CD1c-positive myeloid dendritic cell (primary cell): Measurements from ENCODE around the gene ZP4.
A peak's percentile ranks its signal among the peaks of the same experiment; 100 is the strongest.
"Not testable (repeated sequence)": the region's sequence is repeated elsewhere in the genome, so short reads cannot be mapped to it uniquely, and the experiment has no call there.

Experiments
- DNase-seq: peaks from one replicate; pipeline ENCODE4 v3.0.0-alpha.2; 2016; ENCODE audit errors: extremely low spot score

The ZP4 gene

GRCh38 chr1:237875291-237875690 is 15.4 kb downstream of the ZP4 start:
- no peak for DNase-seq

GRCh38 chr1:237873487-237874211 is 17.1 kb downstream of the ZP4 start:
- DNase-seq, result no peak

GRCh38 chr1:237868817-237869600 is 21.7 kb downstream of the ZP4 start:
- no peak for DNase-seq

GRCh38 chr1:237867380-237867888 is 23.3 kb downstream of the ZP4 start:
- no peak for DNase-seq

GRCh38 chr1:237864338-237865244 is 26.1 kb downstream of the ZP4 start:
- DNase-seq, result peak; percentile 81

GRCh38 chr1:237863234-237863633 is 27.5 kb downstream of the ZP4 start:
- DNase-seq, result no peak

- peak; percentile 56 for DNase-seq
Measured at GRCh38 chr1:237861944-237862343, 28.8 kb downstream of the ZP4 start.

- no peak for DNase-seq
Measured at GRCh38 chr1:237858992-237859391, 31.7 kb downstream of the ZP4 start.

GRCh38 chr1:237857455-237857854 is 33.3 kb downstream of the ZP4 start:
- no peak for DNase-seq

GRCh38 chr1:237852342-237852741 is 38.4 kb downstream of the ZP4 start:
- DNase-seq, result no peak

GRCh38 chr1:237851210-237851845 is 39.4 kb downstream of the ZP4 start:
- DNase-seq, result peak; percentile 62

- not testable (repeated sequence) for DNase-seq
Measured at GRCh38 chr1:237843516-237843915, 47.2 kb downstream of the ZP4 start.

GRCh38 chr1:237841485-237841884 is 49.2 kb downstream of the ZP4 start:
- DNase-seq, result no peak

- DNase-seq, result no peak
Measured at GRCh38 chr1:237838904-237839534, 51.7 kb downstream of the ZP4 start.

- DNase-seq, result no peak
Measured at GRCh38 chr1:237838320-237838719, 52.4 kb downstream of the ZP4 start.

- no peak for DNase-seq
Measured at GRCh38 chr1:237834461-237834860, 56.3 kb downstream of the ZP4 start.

- no peak for DNase-seq
Measured at GRCh38 chr1:237834048-237834447, 56.7 kb downstream of the ZP4 start.

GRCh38 chr1:237832858-237833257 is 57.9 kb downstream of the ZP4 start:
- DNase-seq, result no peak
